B cell (primary cell): Measurements from ENCODE around the gene HOXB9. TPM values are rescaled to one million over a fixed set of nuclear protein-coding genes. Genes with fewer than 3 reads are reported as not detected.

Experiments used
- ATAC-seq: fragments of 200-7000 bp; cut with Tn5 transposase; one replicate; pipeline ENCODE4 v1.10.0; 2021; ENCODE audit warnings: low read depth, mild to moderate bottlenecking, moderate number of reproducible peaks, moderate library complexity
- CTCF ChIA-PET: fragments of 350-600 bp; sonication (Branson Sonifier 250); formaldehyde crosslinking; loops from one replicate; lab custom pipeline; 2021; ENCODE audit warnings: antibody characterized with exemption, inconsistent platforms; lab: Charles Lee
- POLR2A ChIA-PET: fragments of 350-600 bp; sonication (Branson Sonifier 250); formaldehyde crosslinking; loops from one replicate; lab custom pipeline; 2021; ENCODE audit warnings: antibody characterized with exemption; lab: Charles Lee
- DNase-seq: peaks from one replicate; pipeline ENCODE4 v3.0.0; 2013
- H2AFZ ChIP-seq: 2 replicates; pipeline ENCODE4 v1.6.1; 2012; ENCODE audit warnings: mild to moderate bottlenecking, low read depth, low read length; ENCODE audit not compliant: insufficient read depth, poor library complexity, severe bottlenecking
- H3K27ac ChIP-seq, 2 donors: 1 replicate in 1 of 2; 2 replicates in 1 of 2; pipeline ENCODE4 v1.5.1; 2012 to 2013; ENCODE audit warnings: low read length in 2 of 2, mild to moderate bottlenecking in 2 of 2, moderate library complexity in 1 of 2
- H3K27me3 ChIP-seq, 4 experiments: fragments of 200-600 bp in 1 of 4; sonication (generic) in 1 of 4; replicated peaks in 1 of 4; 1 replicate in 2 of 4; 2 replicates in 2 of 4; pipeline versions ENCODE4 v1.6.1 to v1.7.0; 2013 to 2016; ENCODE audit warnings: low read length in 3 of 4, mild to moderate bottlenecking in 2 of 4, mixed read lengths in 1 of 4, moderate library complexity in 1 of 4; ENCODE audit not compliant: insufficient read depth in 4 of 4, control insufficient read depth in 3 of 4; ENCODE audit errors: control extremely low read depth in 1 of 4
- H3K36me3 ChIP-seq, 2 experiments: replicated peaks in 1 of 2; 1 replicate in 1 of 2; 2 replicates in 1 of 2; pipeline versions ENCODE4 v1.6.1 to v1.7.1; 2013; ENCODE audit warnings: low read length in 1 of 2; ENCODE audit not compliant: insufficient read depth in 2 of 2, control insufficient read depth in 1 of 2; ENCODE audit errors: control extremely low read depth in 1 of 2, extremely low read depth in 1 of 2
- H3K4me1 ChIP-seq, 2 donors: fragments of 200-600 bp in 1 of 2; sonication (generic) in 1 of 2; 1 replicate in 1 of 2; 2 replicates in 1 of 2; pipeline versions ENCODE4 v1.5.1 to v1.6.1; 2013 to 2017; ENCODE audit warnings: low read length in 2 of 2; ENCODE audit not compliant: control insufficient read depth in 2 of 2, insufficient read depth in 2 of 2
- H3K4me2 ChIP-seq: replicated peaks from 2 replicates; pipeline ENCODE3; 2012; ENCODE audit warnings: mild to moderate bottlenecking, low read depth, low read length; ENCODE audit not compliant: poor library complexity, severe bottlenecking
- H3K4me3 ChIP-seq, 5 experiments: fragments of 200-600 bp in 1 of 5; sonication (generic) in 1 of 5; 1 replicate in 3 of 5; 2 replicates in 2 of 5; pipeline versions ENCODE4 v1.5.1 to v1.7.0; 2011 to 2016; ENCODE audit warnings: low read length in 4 of 5, mild to moderate bottlenecking in 4 of 5, low read depth in 2 of 5, control low read depth in 1 of 5, moderate library complexity in 1 of 5; ENCODE audit not compliant: insufficient read depth in 1 of 5; ENCODE audit errors: control extremely low read depth in 1 of 5, extremely low read depth in 1 of 5
- H3K79me2 ChIP-seq: fragments of 200-600 bp; sonication (generic); one replicate; pipeline ENCODE4 v1.6.0; 2016; ENCODE audit warnings: low read length; ENCODE audit not compliant: control insufficient read depth, insufficient read depth
- H3K9ac ChIP-seq: fragments of 200-600 bp; sonication (generic); 2 replicates; pipeline ENCODE4 v1.6.1; 2017; ENCODE audit warnings: mild to moderate bottlenecking, low read length, moderate library complexity
- H3K9me3 ChIP-seq, 3 donors: one replicate each; pipeline versions ENCODE4 v1.6.1 to v1.7.1; 2013; ENCODE audit warnings: low read length in 2 of 3; ENCODE audit not compliant: control insufficient read depth in 2 of 3, insufficient read depth in 1 of 3; ENCODE audit errors: control extremely low read depth in 1 of 3
- H4K20me1 ChIP-seq: 2 replicates; pipeline ENCODE4 v1.6.0; 2012; ENCODE audit warnings: mild to moderate bottlenecking, low read length; ENCODE audit not compliant: insufficient read depth, control insufficient read depth, poor library complexity, severe bottlenecking
- H3K27ac Mint-ChIP-seq: one replicate; pipeline ENCODE4 v1.8.0; 2021; ENCODE audit warnings: mixed read lengths
- H3K27me3 Mint-ChIP-seq: one replicate; pipeline ENCODE4 v1.8.0; 2021; ENCODE audit warnings: mixed read lengths
- H3K4me1 Mint-ChIP-seq: one replicate; pipeline ENCODE4 v1.8.0; 2021; ENCODE audit warnings: mixed read lengths
- H3K4me3 Mint-ChIP-seq: one replicate; pipeline ENCODE4 v1.8.0; 2021; ENCODE audit warnings: mixed read lengths
- H3K9me3 Mint-ChIP-seq: one replicate; pipeline ENCODE4 v1.8.0; 2022; ENCODE audit warnings: mixed read lengths; ENCODE audit not compliant: insufficient read depth
- EZH2 ChIP-seq: IDR thresholded peaks from 2 replicates; pipeline ENCODE4 v1.6.1; 2012; ENCODE audit warnings: borderline replicate concordance, low read depth, mild to moderate bottlenecking, moderate library complexity, low read length; ENCODE audit not compliant: insufficient read depth, poor library complexity, severe bottlenecking
- WGBS: methylation state at CpG from one replicate; pipeline ENCODE4 v1.1.5; 2013; ENCODE audit warnings: missing lambda C conversion rate; ENCODE audit not compliant: insufficient coverage; 5-methylcytosine and 5-hydroxymethylcytosine counted together
- intact Hi-C: fragments of 100-400 bp; cut with micrococcal nuclease; formaldehyde crosslinking; loops from one replicate; pipeline ENCODE4 v1.10.0; 2022
- polyA plus RNA-seq: library from polyadenylated mRNA; depleted of rRNA; stranded (reverse); fragments of >200 nt; gene quantifications from 2 replicates; pipeline ENCODE4 v1.2.3, GENCODE V29; 2012
- total RNA-seq, 2 donors: library from RNA; stranded (reverse); fragments of 120-200 nt in 1 of 2; gene quantifications; 1 replicate in 1 of 2; 2 replicates in 1 of 2; pipeline versions ENCODE4 v1.2.3 to v1.2.4, GENCODE V29; 2013 to 2022
- TF ChIP-seq, protein P1 (sequence below): fragments of 200-600 bp; IDR thresholded peaks from one replicate; pipeline ENCODE4 v1.8.0; 2022; ENCODE audit warnings: antibody characterized with exemption, mild to moderate bottlenecking

HOXB9 gene
- total and polyA plus RNA-seq, 2 donors (not counting 1 experiment from before 2014, with no cell fraction given) = 0.07 TPM; not detected in 1

DNA sequence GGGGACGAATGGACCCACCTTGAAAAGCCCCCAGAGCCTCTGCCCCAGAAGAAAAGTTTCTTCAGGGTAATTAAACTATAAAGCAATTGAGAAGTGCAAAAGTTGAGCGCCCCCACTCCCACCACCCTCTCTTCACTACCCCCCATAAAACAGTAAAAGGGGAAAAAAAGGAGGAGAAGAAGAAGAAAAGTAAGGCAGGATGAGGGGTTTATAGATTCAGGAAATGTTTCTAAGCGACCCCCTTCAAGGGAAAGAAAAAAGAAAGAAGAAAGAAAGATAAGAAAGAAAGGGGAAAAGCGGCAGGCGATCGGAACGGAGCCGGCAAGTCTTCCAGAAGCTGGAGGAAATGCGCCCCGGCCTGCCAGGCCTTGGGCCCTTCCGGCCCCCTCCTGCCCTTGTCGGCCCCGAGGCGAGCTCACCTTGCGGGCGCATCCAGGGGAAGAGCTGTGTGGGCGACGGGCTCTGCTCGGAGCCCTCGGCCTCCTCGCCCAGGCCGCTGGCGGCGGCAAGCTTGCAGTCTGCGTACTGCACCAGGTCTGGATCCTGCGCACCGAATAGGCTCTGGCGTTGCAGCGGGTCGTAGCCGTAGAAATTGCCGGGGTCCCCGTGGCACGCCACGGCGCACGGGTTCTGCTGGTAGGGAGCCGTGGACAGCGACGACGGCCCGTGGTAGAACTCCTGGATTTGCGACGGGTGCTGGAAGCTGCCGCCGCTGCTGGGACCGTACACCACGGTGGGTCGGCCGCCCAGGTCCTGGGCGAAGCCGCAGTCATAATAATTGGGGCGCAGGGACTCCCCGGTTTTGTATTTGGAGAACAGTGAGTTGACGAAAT lies 12.1 kb downstream of the HOXB9 start:
- H3K27ac Mint-ChIP-seq = peak overlapping the region; percentile 46
- intact Hi-C loops = loop anchor here (5.0 kb wide), 1 partner anchor 37 kb away; the partner anchor contains the start of gene HOXB4
- peak; percentile 90 for TF ChIP-seq EZH2
- TF ChIP-seq, protein P1, sequence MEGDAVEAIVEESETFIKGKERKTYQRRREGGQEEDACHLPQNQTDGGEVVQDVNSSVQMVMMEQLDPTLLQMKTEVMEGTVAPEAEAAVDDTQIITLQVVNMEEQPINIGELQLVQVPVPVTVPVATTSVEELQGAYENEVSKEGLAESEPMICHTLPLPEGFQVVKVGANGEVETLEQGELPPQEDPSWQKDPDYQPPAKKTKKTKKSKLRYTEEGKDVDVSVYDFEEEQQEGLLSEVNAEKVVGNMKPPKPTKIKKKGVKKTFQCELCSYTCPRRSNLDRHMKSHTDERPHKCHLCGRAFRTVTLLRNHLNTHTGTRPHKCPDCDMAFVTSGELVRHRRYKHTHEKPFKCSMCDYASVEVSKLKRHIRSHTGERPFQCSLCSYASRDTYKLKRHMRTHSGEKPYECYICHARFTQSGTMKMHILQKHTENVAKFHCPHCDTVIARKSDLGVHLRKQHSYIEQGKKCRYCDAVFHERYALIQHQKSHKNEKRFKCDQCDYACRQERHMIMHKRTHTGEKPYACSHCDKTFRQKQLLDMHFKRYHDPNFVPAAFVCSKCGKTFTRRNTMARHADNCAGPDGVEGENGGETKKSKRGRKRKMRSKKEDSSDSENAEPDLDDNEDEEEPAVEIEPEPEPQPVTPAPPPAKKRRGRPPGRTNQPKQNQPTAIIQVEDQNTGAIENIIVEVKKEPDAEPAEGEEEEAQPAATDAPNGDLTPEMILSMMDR = no peak
- Histone ChIP-seq H3K36me3 (no peaks in the 10 kb centered on the region), H2AFZ (peak overlapping the region; percentile 9), H3K79me2 (no peaks in the 10 kb centered on the region), H3K4me1 (peaks cover 69 to 90% of the 10 kb centered on the region in 2 donors), H3K9me3 (peaks cover 0 to 41% (median 0%) of the 10 kb centered on the region in 3 donors), H3K27me3 (peaks cover 0 to 95% (median 68%) of the 10 kb centered on the region in 4 experiments), H3K4me2 (peak overlapping the region; percentile 100), H3K4me3 (peak overlapping the region in 2 of 5 experiments; percentile 8 to 12), H4K20me1 (no peaks in the 10 kb centered on the region), H3K27ac (no peak overlapping the region), H3K9ac (peak overlapping the region; percentile 22)
- H3K4me3 Mint-ChIP-seq = peak overlapping the region; percentile 89
- peaks cover 72% of the 10 kb centered on the region for H3K27me3 Mint-ChIP-seq
- H3K9me3 Mint-ChIP-seq = no peaks in the 10 kb centered on the region
- ChIA-PET CTCF (interaction anchor here (0.9 to 2.1 kb wide), 9 partner anchors 8 to 497 kb away, joined by 3 to 11 read pairs (median 4); no protein-coding TSS in a partner anchor), POLR2A (no interaction called here)
- peaks cover 51% of the 10 kb centered on the region for H3K4me1 Mint-ChIP-seq
- 4% methylated on average over 50 of the region's 55 CpGs for WGBS
- DNase-seq (peak; percentile 74), ATAC-seq (no peak)
